ENCODE results near the gene NFAM1. TPM values are rescaled to one million over a fixed set of nuclear protein-coding genes. Genes with fewer than 3 reads are reported as not detected.

Gene NFAM1
- total RNA-seq, 1 donor from 2014 or later = 2.0 TPM

DNA sequence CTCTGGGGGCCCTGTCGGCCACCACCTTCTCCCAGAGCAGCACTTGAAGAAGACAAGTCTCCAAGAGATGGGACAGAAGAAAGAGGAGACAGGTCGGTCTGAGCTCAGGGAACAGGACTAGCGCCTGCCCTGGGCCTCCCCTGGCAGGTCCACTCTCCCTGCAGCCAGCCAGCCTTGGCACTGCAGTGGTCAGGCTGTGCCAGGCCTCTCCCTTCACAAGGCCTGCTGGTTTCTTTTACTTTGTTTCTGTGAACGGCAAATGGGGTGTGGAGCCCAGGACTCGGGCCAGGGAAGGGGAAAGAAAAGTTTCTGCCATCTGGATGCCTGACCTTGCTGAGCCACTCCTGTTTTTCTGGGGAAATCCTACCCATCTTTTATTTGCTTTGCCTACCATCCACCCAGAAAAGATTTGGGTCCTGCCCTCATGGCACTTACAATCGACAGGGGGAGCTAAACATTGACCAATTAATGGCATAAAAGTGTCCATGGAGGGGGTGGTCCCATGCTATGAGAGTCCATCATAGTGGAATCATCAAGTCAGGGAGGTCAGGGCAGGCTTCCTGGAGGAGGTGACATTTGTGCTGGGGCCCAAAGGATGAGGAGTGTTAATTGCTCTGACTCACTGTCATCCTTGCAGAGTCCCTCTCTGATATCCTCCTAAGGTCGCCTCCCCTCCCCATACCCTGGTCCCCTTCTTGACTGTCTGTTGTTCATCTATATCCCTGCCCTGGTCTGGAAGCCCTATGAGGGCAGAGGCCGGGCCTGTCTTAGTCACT, 65.2 kb downstream of the NFAM1 start:
- DNase-seq = peak; percentile 76
- intact Hi-C loops (cut with micrococcal nuclease) = no loop called here

DNA sequence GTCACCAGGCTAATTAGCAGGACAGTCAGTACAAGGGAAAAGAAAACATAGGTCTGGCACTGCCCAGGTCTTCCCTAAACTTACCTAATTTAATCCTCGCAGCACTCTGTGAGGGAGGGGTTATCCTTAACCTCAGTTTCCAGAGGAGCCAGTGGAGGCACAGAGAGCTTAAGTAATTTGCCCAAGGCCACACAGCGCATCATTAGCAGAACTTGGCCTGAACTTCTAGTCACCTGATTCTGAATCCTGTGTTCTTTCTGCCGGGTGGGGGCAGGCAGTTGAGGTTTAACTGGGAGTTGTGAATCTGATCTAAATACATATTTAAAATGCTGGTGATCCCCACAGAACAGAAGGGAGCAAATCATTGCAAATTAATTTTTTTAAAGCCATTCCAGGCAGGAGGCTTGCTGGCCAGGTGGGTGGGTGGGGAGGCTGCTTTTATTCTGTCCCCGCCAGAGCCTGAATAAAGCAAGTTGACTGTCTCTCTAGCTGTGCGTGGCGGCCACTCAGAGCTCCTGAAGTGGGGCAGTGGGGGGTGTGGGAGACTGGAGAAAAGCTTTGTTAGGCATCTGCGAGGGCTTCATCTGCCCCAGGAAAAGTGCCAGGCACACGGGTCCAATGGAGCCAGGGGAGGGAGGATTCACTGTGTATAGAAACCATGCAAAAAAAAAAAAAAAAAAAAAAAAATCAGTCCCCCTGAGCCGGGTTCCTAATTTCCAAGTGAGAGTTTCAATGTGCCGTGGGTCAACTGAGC, 66.1 kb downstream of the NFAM1 start:
- intact Hi-C loops (cut with micrococcal nuclease) = no loop called here
- ATAC-seq (no peak), DNase-seq (no peak)

More for the DNA sequence above, 65.2 kb downstream of the NFAM1 start:
- peak; percentile 44 for ATAC-seq

DNA sequence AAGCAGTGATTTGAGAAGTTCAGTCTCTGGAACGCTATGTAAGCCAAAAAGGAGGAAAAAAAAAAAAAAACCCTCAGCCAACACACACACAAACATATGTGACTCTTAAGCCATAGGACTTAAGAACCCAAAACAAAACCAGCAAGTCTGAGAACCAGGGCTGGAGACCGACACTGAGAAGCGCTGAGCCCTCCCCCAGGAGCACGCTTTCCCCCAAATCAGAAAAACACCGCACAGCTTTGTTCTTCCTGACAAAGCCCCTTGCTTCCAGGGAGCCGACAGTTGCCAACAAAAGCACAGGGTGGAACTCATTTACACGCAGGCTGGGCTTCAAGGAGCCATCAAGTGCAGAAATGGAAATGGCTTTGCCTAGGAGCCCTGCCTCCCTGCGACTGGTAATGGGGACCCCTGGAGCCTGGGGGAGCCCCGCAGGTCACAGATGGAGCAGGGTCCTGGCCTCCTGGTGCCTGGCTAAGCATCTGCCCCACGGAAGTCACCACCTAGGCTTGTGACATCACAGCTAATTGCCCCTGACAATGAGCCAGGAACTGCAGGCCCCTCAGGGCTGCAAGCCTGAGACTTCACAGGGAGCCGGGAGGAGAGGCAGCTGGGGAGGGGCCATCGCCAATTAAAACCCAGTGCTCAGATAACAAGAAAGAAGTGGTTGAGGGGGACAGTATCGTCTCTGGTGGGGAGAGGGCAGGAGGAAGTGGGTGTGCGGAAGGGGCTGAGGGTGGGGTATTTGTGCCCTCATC, 66.9 kb downstream of the NFAM1 start:
- intact Hi-C loops (cut with micrococcal nuclease) = no loop called here
- DNase-seq (peak; percentile 52), ATAC-seq (peak; percentile 4)

DNA sequence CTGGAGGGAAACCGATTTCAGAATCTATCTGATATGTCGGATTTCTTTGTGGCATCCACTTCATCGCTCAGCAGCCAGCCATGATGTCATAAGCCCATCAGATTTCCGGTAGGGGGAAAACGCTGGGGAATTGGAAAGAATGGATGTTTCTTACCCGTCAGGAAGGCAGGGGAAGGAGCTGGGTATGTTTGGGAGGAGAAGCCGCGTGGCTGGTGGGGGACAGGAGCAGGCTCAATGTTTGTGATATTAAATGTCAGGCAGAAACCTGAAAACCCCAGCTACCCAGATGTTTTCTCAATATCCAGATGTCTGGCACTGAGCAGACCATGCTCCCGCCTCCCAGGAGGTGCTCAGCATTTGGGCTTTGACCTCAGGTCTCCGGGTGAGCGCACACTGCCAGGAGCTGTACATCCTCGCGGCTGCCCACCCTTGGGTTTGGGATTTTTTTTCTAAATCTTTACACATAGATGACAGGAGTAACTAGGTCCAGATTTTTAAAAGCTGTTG, 67.5 kb downstream of the NFAM1 start:
- intact Hi-C loops (cut with micrococcal nuclease) = no loop called here
- DNase-seq (no peak), ATAC-seq (peak; percentile 5)

DNA sequence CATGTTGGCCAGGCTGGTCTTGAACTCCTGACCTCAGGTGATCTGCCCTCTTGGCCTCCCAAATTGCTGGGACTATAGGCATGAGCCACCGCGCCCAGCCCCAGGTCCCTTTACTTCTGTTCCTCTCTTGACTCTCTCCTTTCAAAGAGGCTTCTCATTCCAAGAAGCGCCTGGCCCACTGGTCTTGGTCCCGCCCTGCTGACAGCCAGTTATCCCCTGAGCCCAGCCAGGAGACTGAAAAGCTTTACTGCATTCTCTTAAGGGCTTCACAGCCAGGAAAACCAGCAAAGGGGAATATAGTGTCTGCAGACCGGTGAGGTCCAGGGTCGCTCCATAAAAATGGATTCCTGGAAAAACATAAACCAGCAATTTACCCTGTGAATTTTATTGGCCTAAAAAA, 68.3 kb downstream of the NFAM1 start:
- intact Hi-C loops (cut with micrococcal nuclease) = no loop called here

DNA sequence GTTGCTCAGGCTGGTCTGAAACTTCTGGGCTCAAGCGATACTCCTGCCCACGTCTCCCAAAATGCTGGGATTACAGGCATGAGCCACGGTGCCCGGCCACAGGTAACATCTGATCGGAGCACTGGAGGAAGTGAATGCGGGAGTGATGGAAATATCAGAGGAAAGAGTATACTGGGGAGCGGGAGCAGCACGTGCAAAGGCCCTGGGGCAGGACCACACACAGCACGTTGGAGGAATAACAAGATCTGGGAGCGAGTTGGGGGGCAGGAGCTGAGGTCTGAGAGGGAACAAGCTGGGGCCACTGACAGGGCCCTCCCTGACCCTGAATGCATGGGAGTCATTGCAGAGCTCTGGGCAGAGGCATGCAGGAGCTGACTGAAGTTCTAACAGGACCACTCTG, 70.7 kb downstream of the NFAM1 start:
- ATAC-seq = no peak
- no peak for DNase-seq
- intact Hi-C loops (cut with micrococcal nuclease) = no loop called here

More for the DNA sequence above, 68.3 kb downstream of the NFAM1 start:
- no peak for DNase-seq
- ATAC-seq = peak; percentile 5

DNA sequence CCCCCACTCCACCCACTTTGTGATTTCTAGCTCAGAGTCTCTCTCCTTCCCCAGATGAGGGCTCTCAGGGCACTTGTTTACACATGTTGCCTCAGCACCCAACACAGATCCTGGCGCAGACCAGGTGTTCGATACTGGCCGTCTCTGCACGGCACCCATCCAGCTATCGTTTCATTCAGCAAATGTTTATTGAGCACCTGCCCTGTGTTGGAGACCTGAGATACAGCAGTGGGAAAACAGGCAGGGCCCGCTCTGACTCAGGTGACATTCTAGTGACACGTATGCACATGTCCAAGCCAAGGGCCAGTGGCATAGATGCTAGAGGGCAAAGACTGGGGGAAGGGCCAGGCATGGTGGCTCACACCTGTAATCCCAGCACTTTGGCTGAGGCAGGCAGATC, 71.9 kb downstream of the NFAM1 start:
- intact Hi-C loops (cut with micrococcal nuclease) = no loop called here

DNA sequence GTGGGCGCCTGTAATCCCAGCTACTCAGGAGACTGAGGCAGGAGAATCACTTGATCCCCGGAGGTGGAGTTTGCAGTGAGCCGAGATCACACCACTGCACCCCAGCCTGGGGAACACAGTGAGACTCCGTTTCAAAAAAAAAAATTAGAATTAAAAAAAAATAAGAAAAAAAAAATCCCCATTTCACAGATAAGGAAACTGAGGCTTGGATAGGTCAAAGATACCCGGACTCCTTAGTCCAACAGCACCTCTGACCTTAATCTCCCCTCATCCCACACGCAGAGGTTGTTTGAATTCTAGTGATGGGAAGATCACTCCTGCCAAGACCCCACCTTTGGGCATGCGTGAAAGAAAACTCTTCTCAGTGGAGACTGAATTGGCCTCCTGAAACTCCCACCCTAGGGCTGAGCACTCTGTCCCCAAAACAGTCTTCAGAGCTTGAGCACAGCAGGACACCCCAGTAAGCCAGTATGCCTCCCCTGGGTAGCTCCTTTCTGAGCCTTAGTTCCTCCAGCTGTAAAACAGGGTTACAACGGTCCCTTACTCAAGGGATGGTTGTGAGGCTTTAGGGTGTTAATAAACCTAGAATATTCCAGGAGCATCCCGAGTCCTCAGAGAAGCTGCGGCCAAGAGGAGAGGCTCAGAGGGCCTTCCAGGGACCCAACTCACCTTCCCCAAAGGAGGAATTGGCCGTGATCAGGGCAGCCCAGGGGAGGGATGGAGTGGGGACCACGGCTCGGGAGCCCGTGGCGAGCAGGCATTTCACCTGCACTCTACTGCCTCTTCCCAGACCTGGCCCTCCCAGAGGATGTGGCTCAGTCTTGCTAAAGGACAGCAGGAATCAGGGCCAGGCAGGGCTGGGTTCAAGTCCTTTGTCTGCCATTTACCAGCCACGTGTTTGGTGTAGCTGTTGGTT, 73.3 kb downstream of the NFAM1 start:
- ATAC-seq (no peak), DNase-seq (no peak)
- intact Hi-C loops (cut with micrococcal nuclease) = no loop called here

More for the DNA sequence above, 71.9 kb downstream of the NFAM1 start:
- ATAC-seq (no peak), DNase-seq (no peak)

DNA sequence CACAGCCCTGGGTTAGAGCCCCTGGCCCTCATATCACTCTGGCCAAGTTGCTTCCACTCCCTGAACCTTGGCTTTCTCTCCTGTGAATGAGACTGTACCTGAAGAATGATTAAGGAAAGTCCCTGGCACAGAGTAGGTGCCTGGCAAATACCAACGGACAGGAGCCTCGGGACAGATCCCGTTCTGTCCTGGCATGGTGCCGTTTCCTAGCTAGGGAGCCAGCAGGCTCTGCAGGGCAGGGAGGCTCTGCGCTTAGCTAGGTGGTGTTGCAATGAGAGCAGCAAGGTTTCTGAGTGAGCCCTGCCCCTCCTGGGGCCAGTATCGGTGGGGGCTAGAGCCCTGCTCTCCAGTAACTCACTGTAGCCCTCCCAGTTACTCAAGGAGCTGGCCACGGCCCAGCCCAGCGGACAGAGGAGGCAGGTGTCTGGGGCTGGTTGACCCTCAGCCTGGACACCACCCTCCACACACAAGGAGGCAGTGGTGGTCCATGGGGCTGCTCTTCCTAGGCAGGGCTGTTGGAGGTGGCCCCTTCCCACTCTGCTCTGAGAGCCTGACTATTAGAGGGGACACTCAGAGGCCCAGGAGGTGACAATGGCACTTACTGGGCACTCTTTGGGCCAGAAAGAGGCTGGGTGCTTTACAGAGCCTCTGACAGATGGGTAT, 74.4 kb downstream of the NFAM1 start:
- ATAC-seq = peak; percentile 91
- DNase-seq = peak; percentile 74
- intact Hi-C loops (cut with micrococcal nuclease) = no loop called here

DNA sequence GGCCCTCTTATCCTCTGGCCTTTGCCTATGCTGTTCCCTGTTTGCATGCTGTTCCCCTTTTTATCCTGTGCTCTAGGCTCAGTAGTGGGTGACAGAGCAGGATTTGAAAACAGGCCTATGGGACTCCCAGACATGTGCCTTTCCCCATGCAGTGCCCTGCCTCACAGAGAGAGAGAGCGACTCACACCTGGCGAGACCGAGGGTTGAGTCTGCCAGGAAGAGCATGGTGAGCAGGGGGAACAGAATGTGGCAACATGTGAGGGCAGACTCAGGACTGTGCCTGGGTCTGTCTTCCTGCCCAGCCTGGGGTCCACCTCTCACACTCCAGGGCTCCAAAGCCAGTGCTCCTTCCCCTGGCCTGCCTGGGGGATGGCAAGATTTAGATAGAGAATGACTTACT, 75.0 kb downstream of the NFAM1 start:
- ATAC-seq (no peak), DNase-seq (no peak)
- intact Hi-C loops (cut with micrococcal nuclease) = no loop called here

DNA sequence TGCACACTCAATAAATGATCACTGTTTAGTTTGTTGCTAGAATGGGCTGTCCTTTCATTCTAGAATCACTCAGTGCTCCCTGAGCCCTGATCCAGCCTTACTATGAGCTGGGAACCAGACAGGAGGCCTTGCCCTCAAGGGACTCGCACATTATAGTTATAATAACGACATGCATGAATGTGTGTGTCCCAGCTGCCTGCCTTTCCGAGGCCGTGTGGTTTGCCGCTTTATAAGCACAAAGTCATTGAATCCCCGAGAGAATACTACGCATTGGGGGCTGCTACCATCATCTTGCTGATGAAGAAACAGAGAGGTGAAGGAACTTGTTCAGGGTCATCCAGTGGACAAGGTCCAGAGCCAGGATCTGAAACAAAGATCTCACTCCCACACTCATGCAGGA, 75.7 kb downstream of the NFAM1 start:
- intact Hi-C loops (cut with micrococcal nuclease) = no loop called here
- ATAC-seq = no peak
- DNase-seq = no peak

DNA sequence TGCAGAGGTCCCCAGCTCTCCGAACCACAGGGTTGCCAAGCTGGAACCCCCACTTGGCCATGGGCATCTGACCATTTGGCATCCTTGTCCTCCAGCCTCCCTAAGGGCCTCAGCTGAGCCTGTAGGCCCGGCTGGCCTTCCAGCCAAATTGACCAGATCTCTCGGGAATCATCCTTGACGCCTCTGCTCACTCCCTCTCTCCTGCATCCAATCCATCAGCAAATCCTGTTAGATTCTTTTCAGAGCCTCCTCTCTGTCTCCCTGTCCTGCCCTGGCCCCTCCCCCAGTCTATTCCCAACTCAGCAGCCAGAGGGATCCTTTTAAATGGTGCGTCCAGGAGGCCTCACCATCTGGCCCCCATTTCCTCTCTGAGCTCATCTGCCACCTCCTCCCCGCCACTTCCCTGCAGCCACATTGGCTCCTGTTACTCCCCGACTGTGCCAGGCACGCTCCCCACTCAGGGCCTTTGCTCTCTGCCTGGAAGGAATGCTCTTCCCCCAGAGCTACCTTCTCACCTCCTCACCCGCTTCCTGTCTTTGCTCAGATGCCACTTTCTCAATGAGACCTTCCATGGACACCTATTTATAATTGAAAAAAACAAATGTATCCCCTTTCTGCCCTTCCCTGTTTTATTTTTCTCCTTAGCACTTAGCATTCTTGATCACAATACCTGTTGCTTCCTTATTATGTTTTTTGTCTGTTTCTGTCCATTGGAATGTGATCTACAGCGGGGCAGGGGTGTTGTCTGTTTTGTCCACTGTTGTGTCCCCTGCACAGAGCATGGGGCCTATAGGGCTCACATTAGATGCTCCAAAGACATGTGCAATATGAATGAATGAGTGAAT, 78.1 kb downstream of the NFAM1 start:
- intact Hi-C loops (cut with micrococcal nuclease) = no loop called here
- no peak for DNase-seq
- ATAC-seq = peak; percentile 18

DNA sequence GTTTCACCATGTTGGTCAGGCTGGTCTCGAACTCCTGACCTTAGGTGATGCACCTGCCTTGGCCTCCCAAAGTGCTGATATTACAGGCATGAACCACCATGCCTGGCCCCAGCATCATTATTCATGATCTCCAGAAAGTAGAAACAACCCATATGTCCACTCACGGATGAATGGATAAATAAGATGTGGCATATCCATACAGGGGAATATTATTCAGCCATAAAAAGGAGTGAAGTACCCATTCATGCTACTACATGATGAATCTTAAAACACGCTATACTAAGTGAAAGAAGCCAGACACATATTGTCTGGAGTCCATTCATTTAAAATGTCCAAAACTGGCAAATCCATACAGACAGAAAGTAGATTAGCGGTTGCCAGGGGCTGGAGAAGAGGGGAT, 81.8 kb downstream of the NFAM1 start:
- intact Hi-C loops (cut with micrococcal nuclease) = no loop called here
- DNase-seq = no peak
- ATAC-seq = no peak

DNA sequence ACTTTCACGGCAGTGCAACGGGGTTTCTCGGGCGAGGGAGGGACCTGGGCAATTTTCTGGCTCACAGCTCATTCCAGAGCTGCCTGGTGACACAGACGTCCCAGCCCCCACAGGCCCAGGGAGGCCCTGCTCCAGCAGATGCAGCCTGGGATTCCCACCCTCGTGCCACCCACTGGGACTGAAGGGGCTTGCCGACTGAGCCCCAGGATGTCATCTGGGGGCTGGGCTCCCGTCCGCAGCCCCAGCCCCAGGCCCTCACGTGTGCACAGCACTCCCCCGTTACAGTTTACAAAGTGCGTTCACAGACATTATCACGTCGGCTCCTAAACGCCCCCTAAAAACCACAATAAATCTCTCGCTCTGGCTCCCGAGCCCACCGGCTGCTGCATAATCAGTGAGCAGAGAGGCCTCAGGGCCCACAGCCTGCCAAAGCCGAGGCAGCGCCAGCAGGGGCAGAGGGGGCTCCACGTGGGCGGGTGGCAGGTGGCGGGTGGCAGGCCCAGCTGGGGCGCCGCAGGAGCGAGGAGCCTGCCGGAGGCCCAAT, 84.8 kb downstream of the NFAM1 start:
- intact Hi-C loops (cut with micrococcal nuclease) = no loop called here
- DNase-seq (no peak), ATAC-seq (no peak)

DNA sequence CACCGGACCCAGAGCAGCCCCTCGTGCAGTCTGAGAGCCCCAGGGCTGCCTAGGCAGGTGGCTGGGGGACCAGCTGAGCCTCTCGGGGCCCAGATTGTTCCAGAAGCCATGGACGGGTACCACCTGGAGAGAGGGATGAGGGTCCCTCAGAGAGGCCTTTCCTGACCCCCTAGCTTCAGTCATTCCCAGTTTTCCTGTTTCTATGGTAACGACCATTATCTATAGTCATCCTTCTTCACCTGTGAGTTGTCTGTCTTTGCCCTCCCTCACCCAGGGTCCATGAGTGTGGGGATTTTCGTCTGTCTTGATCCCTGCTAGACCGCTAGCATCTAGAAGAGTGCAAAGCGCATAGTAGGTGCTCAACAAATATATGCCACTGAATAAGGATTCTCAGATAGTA, 85.5 kb downstream of the NFAM1 start:
- intact Hi-C loops (cut with micrococcal nuclease) = no loop called here

DNA sequence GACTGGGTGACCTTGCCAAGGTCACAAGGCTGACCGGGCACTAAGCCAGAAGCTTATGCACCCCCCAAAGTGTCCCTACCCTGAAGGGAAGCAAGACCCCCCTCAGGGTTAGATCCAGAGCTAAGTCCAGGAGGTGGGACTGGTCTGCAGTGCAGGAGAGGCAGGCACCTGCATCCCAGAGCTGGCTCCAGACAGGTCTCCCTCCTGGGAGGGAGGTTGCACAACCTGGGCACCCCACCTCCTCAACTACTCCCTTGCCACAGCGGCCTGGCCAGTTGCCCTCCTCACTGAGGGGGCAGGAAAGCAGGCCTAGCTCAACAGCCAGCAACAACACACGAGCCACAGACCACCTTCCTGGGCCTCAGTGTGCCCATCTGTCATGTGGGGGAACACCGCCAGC, 86.7 kb downstream of the NFAM1 start:
- intact Hi-C loops (cut with micrococcal nuclease) = no loop called here
- ATAC-seq = no peak

More for the DNA sequence above, 85.5 kb downstream of the NFAM1 start:
- no peak for DNase-seq
- ATAC-seq = no peak

DNA sequence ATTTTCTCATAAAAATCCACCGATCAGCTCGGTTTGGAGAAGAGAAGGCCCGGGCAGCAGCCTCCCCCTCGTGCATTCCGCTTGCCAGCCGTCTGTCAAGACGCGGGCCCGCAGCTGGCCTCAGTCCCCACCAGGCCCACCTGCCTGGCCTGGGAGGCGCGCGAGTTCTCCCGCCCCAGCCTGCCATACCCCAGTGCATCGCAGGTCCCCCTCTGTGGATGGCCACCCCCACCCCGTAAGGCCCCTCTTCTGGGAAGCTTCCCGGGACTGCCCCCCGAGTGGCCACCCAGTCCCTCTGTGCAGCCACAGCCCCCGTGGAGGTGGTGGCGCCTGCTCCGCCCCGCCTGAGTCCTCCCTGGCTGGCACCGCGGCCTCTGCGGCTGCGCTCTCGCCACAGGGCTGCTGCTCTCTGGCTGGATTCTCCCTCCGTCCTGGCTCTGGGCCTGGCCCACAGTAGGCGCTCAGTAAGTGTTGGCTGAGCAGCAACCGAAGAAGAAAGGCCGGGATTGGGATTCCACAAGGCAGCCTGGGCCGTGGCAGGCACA, 87.8 kb downstream of the NFAM1 start:
- DNase-seq (peak; percentile 75), ATAC-seq (peak; percentile 74)
- intact Hi-C loops (cut with micrococcal nuclease) = no loop called here

More for the DNA sequence above, 86.7 kb downstream of the NFAM1 start:
- DNase-seq = no peak

Data from left ventricle myocardium superior (tissue), 1 donor.